Activated CD8-positive, alpha-beta memory T cell treated with anti-CD3 and anti-CD28 coated beads, Interleukin-2, amount 50 U/mL, for 4 hours (primary cell): Measurements from ENCODE around the gene VCAN.

Experiments used
- DNase-seq: peaks from one replicate; pipeline ENCODE4 v3.0.0-alpha.2; 2020

The VCAN gene

GRCh38 chr5:83469075-83469474 lies 2.5 kb upstream of the VCAN start:
- no peak for DNase-seq

DNA sequence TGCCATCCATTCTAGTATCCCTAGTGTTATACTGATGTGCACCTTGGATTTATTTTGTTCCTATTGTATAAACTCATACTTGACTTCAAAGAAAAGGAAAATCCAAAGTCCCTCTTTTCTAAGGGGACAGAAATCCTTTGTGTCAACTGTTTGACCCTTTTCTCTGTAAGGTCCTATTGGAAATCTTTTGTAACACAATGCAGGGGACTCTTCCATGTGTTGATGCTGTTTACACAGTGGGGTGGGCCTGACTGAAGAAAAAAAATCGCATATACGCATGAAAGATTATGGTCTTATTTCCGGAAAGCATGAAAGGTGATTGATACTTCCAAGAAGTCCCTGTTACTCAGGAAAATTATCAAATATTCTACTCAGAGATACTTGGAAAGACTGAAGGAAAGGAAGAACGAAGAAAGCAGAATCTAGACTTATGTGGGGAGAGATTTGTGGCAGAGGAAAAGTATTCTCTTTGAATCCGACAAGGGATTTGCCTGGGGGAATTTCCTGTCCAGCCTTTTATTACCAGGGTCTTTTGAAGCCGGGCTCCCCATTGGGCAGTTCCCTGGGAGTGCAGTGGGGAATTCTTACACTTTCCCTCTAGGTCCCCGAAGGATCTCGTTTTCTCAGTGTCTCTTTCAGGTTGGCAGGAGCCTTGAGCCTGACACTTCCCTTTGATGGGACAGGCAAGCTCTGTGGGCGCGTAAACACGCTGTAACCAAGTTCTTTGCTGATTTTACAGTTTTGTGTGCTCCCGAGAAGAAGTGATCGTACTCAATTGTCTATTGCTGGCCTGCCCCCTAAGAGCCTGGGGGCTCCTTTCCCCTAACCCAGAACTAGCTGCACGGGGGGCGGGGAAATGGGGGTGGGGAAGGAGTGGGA lies 779 bp upstream of the VCAN start:
- no peak for DNase-seq

DNA sequence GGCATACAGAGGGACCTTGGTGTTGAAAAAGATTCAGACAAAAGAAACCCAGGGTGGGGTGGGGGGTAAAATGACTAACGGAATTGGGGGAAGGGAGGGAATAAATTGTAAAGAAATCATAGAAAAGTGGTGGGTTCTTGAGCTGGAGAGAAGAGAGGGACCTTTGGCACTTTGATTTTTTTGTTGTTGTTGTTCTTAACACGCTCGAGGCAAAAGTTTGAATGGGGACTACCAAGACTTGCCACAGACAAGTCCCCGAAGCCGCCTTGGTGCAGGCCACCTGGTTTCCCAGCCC lies 616 bp downstream of the VCAN start:
- DNase-seq, result no peak

DNA sequence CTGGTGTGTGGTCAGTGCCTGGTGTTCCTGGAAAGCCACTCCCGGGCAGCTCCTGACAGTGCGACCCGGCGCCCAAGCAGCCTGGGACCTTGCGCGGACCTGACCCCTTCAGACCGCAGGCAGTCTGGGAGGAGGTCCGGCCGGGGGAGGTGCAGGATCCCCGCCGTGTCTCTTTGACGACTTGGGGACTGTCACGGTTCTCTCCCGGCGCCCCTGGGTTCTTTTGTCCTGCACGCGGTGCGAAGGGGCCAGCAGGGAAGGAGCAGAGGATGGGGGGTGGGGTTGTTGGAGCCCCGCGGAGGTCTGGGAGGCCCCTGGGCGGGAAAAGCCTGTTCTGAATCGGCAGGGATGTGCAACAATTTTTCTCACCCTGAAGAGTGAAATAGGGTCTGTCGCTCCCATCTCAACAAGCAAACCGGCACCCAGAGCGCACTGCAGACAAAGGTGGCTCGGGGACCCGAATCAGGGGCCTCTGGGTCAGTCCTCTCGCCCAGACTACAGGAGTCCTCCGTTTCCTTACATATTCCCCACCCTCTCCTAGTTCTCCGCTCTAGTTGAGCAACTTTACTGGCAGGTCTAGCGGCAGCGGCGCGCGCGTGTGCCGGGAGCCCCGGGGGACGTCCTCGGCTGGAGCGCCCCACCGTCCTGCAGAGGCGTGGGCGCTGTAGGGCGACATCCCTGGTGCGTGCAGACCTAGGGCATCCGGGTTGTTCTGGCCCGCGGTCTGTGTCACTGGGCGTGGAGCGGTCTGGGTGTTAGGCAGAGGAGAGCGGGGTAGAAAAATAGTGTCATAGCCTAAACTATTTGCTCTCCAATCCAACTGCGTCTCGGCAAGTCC lies 1.2 kb downstream of the VCAN start:
- no peak for DNase-seq

DNA sequence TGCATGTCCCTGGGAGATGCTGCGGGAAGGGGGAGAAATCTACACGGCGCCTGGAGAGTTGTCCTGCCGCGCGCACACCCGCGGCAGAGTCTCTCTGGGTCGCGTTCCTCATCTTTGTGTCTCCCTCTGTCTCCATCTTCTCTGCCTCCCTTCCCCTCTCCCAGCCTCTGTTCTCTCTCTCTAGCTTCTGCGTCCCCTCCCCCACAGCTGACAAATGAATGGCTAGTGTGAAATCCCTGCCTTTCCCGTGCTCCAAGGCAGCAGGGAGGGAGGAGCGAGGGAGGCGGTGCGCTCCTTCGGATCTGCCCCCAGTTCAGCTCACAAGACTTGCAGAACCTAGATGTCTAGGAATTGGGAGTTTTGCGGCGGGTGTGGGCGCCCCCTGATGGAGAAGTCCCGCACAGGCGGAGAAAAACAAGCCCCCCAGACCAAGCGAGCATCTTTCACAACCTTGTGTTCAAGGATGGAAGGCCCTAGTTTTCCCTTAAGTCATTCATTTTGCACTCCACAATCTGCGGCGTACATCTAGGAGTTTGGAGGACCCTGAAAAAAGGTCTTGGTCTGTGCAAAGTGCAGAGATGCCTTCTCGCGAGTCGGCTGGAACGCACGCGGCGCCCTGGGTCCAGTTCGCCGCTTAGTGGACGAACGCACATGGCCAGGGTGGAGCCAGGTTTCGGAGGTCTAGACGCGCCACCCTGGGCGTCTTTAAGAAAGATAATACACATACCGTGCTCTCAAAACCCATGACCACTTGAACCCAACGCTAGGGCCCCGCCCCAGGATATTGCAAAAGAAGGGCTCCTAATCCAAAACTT lies 2.0 kb downstream of the VCAN start:
- peak; percentile 41 for DNase-seq

GRCh38 chr5:83474161-83474796 lies 2.7 kb downstream of the VCAN start:
- peak; percentile 20 for DNase-seq

DNA sequence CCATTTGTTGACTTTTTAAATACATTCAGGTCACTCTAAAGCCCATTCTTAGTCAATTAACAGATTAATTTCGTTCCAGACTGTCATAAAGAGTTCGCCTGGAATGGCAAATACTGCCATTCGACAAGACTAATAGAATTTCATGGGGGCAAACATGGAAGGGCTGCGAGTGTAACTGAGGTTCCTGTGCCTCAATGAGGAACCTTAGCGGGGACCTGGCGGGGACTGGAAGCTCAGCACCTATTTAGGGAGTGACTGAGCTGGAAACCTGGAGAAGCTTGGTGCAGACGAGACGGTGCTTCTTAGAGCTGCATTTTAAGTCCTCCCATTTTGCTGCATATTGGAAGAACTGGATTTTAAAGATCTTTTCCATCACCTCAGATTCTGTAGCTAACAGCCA lies 3.4 kb downstream of the VCAN start:
- DNase-seq, result no peak

- no peak for DNase-seq
These were observed 3.9 kb downstream of the VCAN start for GRCh38 chr5:83475391-83475863.

- DNase-seq, result no peak
These were observed 4.6 kb downstream of the VCAN start for GRCh38 chr5:83475935-83476814.

DNA sequence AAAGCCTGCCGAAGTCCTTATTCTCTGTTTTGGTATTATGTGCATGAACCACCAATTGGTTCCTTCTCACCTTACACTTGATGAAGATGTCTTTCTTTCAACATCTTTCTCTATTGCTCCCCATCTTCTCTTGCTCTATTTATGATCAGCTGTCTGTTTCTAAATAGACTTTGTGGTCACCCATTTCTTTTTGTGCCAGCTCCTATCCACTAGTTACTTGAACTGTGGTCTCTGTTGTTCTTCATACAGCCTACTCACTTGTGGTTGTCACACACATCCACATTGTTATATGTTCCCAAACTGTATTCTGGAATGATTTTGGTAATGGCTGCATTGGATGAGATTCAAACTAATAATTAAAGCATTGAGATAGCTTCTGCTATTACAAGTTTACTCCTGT lies 11.4 kb downstream of the VCAN start:
- DNase-seq, result no peak

- DNase-seq, result no peak
These were observed 12.8 kb downstream of the VCAN start for GRCh38 chr5:83484294-83484693.

GRCh38 chr5:83485842-83486241 lies 14.3 kb downstream of the VCAN start:
- DNase-seq, result no peak

DNA sequence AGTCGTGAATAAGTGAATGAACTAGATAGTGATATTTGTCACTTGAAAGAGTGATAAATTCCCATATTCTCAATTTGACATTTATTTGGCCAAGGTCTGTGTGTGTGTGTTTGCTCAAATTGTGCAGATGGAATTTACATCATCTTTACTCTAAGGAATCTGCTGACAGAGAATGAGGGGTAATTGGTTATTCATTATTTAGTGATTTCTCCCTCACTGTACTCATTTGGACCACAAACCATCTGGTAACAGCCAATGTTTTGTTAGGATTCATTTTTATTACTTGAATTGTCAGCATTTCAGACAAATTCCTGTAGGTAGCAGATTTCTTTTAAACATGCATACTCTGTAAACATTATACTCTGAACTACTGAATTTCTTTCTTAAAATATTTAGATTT lies 15.6 kb downstream of the VCAN start:
- DNase-seq, result no peak

DNA sequence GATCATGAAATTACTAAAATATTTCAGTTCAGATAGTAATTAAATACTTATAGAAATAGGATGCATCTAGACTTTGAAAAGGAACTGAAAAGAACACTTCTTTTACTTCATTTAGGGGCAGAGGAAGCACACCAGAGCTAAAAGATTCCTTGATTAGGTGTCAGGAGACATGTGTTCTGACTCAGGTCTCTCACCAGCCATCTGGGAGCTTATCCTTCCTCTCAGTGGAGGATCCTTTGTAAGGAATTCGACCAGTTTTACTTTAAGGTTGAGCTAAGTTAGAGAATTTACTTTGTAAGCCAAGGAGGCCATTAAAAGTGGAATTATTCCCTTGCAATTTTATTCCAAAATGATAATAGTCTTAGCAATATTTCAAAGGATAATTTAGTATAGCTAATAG lies 16.7 kb downstream of the VCAN start:
- DNase-seq, result no peak

DNA sequence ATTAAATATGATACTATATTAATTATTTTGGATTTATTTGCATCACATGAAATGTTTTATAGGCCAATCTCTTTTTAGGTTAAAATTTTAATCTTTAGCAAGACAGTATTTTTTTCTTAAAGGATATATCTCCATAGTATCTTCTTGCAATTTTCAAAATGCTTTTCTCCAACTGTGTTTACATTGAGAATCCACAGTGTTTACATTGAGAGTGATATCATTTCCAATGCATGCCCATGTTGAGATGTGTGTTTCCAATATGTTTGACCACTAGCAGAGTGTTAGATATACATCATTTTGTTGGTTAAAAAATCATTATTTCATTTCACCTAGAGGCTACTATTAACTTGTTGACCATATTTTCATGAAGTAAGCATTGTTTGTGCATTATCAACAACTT lies 17.3 kb downstream of the VCAN start:
- no peak for DNase-seq

- no peak for DNase-seq
These were observed 18.7 kb downstream of the VCAN start for GRCh38 chr5:83490203-83490602.

GRCh38 chr5:83492331-83492730 lies 20.8 kb downstream of the VCAN start:
- no peak for DNase-seq

DNA sequence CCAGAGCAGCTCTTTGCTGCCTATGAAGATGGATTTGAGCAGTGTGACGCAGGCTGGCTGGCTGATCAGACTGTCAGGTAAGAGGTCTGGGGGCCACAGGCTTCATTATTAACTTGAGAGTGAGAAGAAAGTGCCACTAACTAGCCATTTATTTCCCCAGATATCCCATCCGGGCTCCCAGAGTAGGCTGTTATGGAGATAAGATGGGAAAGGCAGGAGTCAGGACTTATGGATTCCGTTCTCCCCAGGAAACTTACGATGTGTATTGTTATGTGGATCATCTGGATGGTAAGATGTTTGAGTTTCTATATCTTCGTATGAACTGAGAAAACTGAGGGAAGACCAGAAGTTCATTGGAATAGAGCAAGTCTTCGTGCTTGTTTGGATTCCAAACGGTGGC lies 22.1 kb downstream of the VCAN start:
- DNase-seq, result no peak

- DNase-seq, result no peak
These were observed 22.6 kb downstream of the VCAN start for GRCh38 chr5:83494087-83494620.

DNA sequence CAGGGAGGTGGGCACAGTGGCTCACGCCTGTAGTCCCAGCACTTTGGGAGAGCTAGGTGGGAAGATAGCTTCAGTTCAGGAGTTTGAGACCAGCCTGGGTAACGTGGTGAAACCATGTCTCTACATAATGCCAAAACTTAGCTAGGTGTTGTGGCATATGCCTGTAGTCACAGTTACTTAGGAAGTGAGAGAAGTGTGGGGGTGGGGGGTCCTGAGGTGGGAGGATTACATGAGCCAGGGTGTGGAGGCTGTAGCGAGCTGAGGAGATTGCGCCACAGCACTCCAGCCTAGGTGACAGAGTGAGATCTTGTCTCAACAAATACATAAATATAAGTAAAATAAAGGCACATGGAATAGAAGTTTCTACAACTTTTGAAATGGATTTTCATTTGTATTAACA lies 23.1 kb downstream of the VCAN start:
- no peak for DNase-seq

DNA sequence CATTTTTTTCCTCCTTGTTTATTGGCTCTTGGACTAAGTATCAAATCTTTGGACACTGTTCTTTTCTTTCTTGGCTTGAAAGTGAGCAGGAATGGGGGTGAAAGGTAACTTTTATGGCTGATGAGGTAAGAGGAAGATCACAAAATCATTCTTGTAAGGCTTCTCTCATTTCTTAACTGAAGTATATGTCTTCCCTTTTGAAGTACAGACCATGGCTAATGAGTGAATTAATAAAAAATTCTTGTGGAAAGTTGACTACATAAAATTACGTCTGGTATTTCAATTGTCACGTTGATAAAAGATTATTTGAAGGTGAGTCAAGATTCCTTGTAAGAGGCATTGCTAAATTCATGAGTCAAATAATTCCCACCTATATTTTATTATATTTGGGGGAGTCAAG lies 25.1 kb downstream of the VCAN start:
- no peak for DNase-seq

- no peak for DNase-seq
These were observed 27.0 kb downstream of the VCAN start for GRCh38 chr5:83498585-83498984.
